Measurements from ENCODE around the gene KRTAP10-8.
"Not testable (repeated sequence)": the region's sequence is repeated elsewhere in the genome, so short reads cannot be mapped to it uniquely, and the experiment has no call there.

The KRTAP10-8 gene

GRCh38 chr21:44579833-44580144 lies 32.1 kb upstream of the KRTAP10-8 start:
- DNase-seq, result no peak

GRCh38 chr21:44580231-44580821 lies 31.6 kb upstream of the KRTAP10-8 start, which contains the start of gene KRTAP10-5:
Gene KRTAP10-5, minus strand, starts transcription at chr21:44580604. Its CDS starts 26 bp downstream, at chr21:44580578.
- DNase-seq, result not testable (repeated sequence)

- DNase-seq, result no peak
Observed at GRCh38 chr21:44581158-44581557, 30.7 kb upstream of the KRTAP10-8 start.

GRCh38 chr21:44582055-44582454 lies 29.8 kb upstream of the KRTAP10-8 start:
- DNase-seq, result no peak

- DNase-seq, result no peak
Observed at GRCh38 chr21:44583089-44583799, 28.6 kb upstream of the KRTAP10-8 start.

GRCh38 chr21:44583800-44584147 lies 28.1 kb upstream of the KRTAP10-8 start:
- no peak for DNase-seq

- no peak for DNase-seq
Observed at GRCh38 chr21:44585892-44586291, 26.0 kb upstream of the KRTAP10-8 start.

GRCh38 chr21:44589094-44589493 lies 22.8 kb upstream of the KRTAP10-8 start:
- DNase-seq, result no peak

- no peak for DNase-seq
Observed at GRCh38 chr21:44589586-44590305, 22.1 kb upstream of the KRTAP10-8 start.

- no peak for DNase-seq
Observed at GRCh38 chr21:44590311-44590721, 21.6 kb upstream of the KRTAP10-8 start.

- not testable (repeated sequence) for DNase-seq
Observed at GRCh38 chr21:44590897-44591800, 20.7 kb upstream of the KRTAP10-8 start.

- DNase-seq, result not testable (repeated sequence)
Observed at GRCh38 chr21:44591801-44592130, 20.1 kb upstream of the KRTAP10-8 start.

GRCh38 chr21:44592446-44593311 lies 19.2 kb upstream of the KRTAP10-8 start, which contains the start of gene KRTAP10-6:
Gene KRTAP10-6, minus strand, starts transcription at chr21:44592505. Its CDS starts 21 bp downstream, at chr21:44592484.
- DNase-seq, result no peak

- DNase-seq, result peak; percentile 31
Observed at GRCh38 chr21:44593598-44594405, 18.1 kb upstream of the KRTAP10-8 start.

GRCh38 chr21:44594406-44594916 lies 17.4 kb upstream of the KRTAP10-8 start:
- no peak for DNase-seq

- no peak for DNase-seq
Observed at GRCh38 chr21:44595524-44595923, 16.4 kb upstream of the KRTAP10-8 start.

GRCh38 chr21:44596068-44596725 lies 15.7 kb upstream of the KRTAP10-8 start:
- no peak for DNase-seq

GRCh38 chr21:44598061-44598460 lies 13.8 kb upstream of the KRTAP10-8 start:
- no peak for DNase-seq

- no peak for DNase-seq
Observed at GRCh38 chr21:44599264-44600029, 12.4 kb upstream of the KRTAP10-8 start.

Data from MV-4-11 (cell line).